Retinal pigment epithelial cell (primary cell): ENCODE measurements around the gene NEDD9.

Experiments used
- DNase-seq: peaks from one replicate; pipeline ENCODE4 v3.0.0-alpha.2; 2010; ENCODE audit warnings: low read depth
- H3K4me3 ChIP-seq: 2 replicates; pipeline ENCODE4 v1.5.1; 2011; ENCODE audit warnings: mild to moderate bottlenecking, low read length, control low read depth, moderate library complexity
- TF ChIP-seq, protein P1 (sequence below): conservative IDR thresholded peaks from 2 replicates; pipeline ENCODE4 v1.5.1; 2011; ENCODE audit warnings: low read depth, low read length, control low read depth, inconsistent platforms

NEDD9 gene

DNA sequence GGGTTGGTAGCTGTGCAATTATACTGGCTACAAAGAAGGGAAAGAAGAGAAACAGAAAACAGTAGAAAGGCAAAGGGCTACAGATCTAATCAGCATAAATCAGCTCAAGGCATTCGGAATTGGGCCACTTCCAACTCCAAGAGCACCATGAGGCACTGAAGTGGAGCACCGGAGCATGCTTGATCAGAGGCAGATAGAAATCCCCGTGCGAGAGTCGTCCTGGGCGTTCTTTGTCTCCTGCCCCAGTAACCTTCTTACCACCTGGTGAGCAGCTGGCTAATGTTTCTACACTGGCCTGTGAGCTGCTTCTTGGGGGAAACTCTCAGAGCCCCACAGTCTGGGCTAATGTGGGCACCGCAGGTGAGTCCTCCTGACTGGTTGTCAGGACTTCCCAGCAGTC is 16.7 kb downstream of the NEDD9 start:
- no peak for DNase-seq
- no peak overlapping the region for H3K4me3 ChIP-seq
- TF ChIP-seq, protein P1, sequence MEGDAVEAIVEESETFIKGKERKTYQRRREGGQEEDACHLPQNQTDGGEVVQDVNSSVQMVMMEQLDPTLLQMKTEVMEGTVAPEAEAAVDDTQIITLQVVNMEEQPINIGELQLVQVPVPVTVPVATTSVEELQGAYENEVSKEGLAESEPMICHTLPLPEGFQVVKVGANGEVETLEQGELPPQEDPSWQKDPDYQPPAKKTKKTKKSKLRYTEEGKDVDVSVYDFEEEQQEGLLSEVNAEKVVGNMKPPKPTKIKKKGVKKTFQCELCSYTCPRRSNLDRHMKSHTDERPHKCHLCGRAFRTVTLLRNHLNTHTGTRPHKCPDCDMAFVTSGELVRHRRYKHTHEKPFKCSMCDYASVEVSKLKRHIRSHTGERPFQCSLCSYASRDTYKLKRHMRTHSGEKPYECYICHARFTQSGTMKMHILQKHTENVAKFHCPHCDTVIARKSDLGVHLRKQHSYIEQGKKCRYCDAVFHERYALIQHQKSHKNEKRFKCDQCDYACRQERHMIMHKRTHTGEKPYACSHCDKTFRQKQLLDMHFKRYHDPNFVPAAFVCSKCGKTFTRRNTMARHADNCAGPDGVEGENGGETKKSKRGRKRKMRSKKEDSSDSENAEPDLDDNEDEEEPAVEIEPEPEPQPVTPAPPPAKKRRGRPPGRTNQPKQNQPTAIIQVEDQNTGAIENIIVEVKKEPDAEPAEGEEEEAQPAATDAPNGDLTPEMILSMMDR = no peak

DNA sequence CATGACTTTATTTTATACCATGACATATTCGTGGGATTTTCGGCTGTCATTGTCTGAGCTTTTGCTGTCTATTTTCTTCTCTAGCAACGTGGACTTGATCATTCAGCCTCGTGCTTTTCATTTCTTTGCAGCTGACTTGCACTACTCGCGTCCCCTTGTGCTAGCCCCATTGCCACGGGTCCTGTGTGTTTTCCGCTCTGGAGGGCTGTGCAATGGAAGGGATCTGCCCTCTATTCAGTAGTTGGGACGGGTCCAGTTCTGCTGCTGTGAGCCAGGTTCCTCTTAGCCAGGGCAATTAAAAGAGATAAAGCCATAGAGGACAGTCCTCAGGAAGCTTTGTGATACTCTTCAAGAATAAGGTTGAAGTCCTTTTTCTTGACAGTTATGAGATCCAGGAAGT is 17.6 kb downstream of the NEDD9 start:
- no peak overlapping the region for H3K4me3 ChIP-seq
- TF ChIP-seq, protein P1 = no peak
- DNase-seq = no peak

DNA sequence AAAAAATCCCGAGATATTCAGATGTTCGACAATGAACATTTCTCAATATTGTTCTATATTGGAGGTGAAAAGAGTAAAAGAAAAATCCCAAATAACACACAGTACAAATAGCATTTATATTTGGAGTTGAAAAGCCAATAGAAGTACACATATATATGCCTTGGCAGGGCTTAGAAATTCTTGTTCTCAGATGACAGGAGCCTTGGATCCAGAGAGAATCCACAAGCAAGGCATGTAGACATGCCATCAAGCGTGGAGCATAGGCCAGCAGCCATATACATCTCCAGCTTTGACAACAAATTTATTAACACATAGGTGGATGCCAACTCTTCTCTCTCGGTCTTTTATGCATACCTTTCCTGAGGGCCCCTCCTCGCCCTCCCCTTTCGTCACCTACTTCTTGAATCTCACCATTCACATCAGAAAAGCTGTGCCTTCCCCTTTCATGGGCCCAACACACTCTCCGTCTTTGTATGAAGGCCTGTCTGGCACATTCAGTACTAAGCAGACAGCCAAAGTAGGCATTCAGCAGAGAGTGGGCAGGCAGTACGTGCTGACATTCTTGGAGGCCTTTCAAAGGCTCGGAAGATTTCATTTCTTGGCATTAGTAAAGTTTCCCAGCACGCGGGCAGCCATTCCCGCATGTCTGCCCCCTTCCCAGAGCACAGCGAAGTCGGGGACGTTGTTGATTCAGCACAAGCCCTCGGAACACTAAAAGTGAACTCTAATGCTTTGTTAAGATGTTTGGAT is 18.2 kb downstream of the NEDD9 start:
- TF ChIP-seq, protein P1 = no peak
- H3K4me3 ChIP-seq = no peak overlapping the region
- no peak for DNase-seq

DNA sequence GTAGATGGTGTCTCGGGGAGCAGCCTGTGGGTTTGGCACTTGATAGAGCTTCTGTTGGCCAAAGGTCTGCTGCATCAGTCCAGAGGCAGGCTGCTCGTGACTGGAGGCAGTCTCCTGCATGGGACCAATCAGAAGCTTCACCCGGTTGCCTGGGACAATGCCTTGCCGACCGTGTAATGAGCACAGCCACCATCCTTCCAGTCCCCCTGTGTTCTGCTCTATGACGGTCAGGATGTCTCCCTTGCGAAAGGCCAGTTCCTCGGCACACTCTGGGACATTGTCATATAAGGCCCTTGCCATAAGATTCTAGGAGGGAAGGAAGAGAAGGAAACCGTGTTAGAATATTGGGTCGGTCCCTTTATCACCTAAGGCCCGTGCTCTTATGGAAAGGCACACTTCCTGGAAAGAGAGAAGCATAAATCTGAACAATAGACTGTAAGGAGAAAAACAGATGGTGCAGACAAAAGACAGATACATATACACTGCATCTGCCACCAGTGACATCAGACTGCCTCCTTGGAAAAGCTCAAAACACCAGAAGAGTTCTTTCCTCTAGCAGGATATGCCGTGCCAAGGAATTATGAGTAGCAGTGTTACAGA is 18.9 kb downstream of the NEDD9 start:
- no peak overlapping the region for H3K4me3 ChIP-seq
- DNase-seq = no peak
- TF ChIP-seq, protein P1 = no peak

DNA sequence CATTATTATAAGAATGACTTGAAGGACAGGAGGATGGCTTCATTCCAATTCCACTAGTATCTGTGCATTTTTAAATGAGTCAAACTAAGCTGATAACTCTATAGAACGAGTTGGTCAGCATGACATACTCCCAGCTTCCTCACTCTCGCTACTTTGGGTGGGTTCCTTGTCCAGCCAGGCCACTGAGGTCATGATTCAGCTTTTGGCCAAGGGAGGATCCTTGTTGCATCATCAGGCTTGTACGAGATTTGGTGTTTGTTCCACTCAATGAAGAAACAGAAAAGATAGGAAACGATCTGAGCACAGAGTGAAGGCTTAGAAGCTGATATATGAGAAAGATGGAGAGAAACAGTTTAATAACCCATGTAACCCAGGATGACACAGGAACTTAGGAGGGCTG is 19.8 kb downstream of the NEDD9 start:
- no peak for DNase-seq
- TF ChIP-seq, protein P1 = no peak
- no peak overlapping the region for H3K4me3 ChIP-seq

DNA sequence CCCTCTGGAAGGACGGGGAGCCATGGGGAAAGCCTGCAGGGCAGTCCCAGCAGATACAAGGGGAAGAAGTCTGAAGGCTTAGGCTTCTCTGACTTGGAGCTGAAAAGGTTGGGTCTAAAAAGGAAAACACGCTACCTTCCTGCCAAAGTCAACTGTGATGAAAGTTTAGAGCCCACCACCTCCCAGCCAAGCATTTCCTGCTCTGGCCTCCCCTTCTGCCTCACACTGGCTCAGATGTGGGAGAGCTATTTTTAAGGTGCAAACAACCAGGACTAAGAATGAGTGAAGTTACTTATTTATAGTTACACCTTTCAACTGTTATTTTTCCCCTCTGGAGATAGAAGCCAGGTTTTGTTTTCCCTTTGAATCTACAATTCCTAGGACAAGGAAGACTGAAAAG is 21.2 kb downstream of the NEDD9 start:
- H3K4me3 ChIP-seq = no peak overlapping the region
- no peak for DNase-seq
- TF ChIP-seq, protein P1 = no peak
